Measurements from ENCODE around the gene PROM2.

The PROM2 gene

GRCh38 chr2:95311815-95312542 is 37.7 kb downstream of the PROM2 start:
- Mint-ChIP-seq H3K9me3 (no peaks in the 10 kb centered on the region), H3K4me3 (no peak overlapping the region), H3K36me3 (ENCODE audit: low read depth) (no peaks in the 10 kb centered on the region), H3K27ac (no peak overlapping the region), H3K27me3 (no peaks in the 10 kb centered on the region), H3K4me1 (ENCODE audit: low read depth) (peaks cover 9% of the 10 kb centered on the region)
- intact Hi-C loops (cut with micrococcal nuclease): no loop called here

GRCh38 chr2:95312543-95313201 is 38.4 kb downstream of the PROM2 start:
- no peak overlapping the region for H3K4me3 Mint-ChIP-seq
- intact Hi-C loops (cut with micrococcal nuclease): no loop called here
- H3K9me3 Mint-ChIP-seq: no peaks in the 10 kb centered on the region

GRCh38 chr2:95313296-95314131 is 39.3 kb downstream of the PROM2 start:
- peaks cover 9% of the 10 kb centered on the region for H3K4me1 Mint-ChIP-seq (ENCODE audit: low read depth)
- no peaks in the 10 kb centered on the region for H3K36me3 Mint-ChIP-seq (ENCODE audit: low read depth)
- H3K27ac Mint-ChIP-seq: no peak overlapping the region
- H3K9me3 Mint-ChIP-seq: no peaks in the 10 kb centered on the region
- H3K27me3 Mint-ChIP-seq: no peaks in the 10 kb centered on the region
- intact Hi-C loops (cut with micrococcal nuclease): no loop called here
- H3K4me3 Mint-ChIP-seq: no peak overlapping the region

More at GRCh38 chr2:95312543-95313201, 38.4 kb downstream of the PROM2 start:
- Mint-ChIP-seq H3K36me3 (ENCODE audit: low read depth) (no peaks in the 10 kb centered on the region), H3K27ac (no peak overlapping the region), H3K4me1 (ENCODE audit: low read depth) (peaks cover 9% of the 10 kb centered on the region), H3K27me3 (no peaks in the 10 kb centered on the region)

- Mint-ChIP-seq H3K9me3 (no peaks in the 10 kb centered on the region), H3K27ac (no peak overlapping the region), H3K36me3 (ENCODE audit: low read depth) (no peaks in the 10 kb centered on the region)
Measured at GRCh38 chr2:95314598-95314963, 40.3 kb downstream of the PROM2 start.

GRCh38 chr2:95314964-95315611 is 40.8 kb downstream of the PROM2 start:
- Mint-ChIP-seq H3K4me3 (no peak overlapping the region), H3K9me3 (no peaks in the 10 kb centered on the region), H3K4me1 (ENCODE audit: low read depth) (peaks cover 9% of the 10 kb centered on the region), H3K27ac (no peak overlapping the region), H3K27me3 (no peaks in the 10 kb centered on the region), H3K36me3 (ENCODE audit: low read depth) (no peaks in the 10 kb centered on the region)
- intact Hi-C loops (cut with micrococcal nuclease): loop anchor here (1.0 kb wide), 1 partner anchor 84 kb away; no protein-coding TSS in a partner anchor

More at GRCh38 chr2:95314598-95314963, 40.3 kb downstream of the PROM2 start:
- Mint-ChIP-seq H3K27me3 (no peaks in the 10 kb centered on the region), H3K4me3 (no peak overlapping the region), H3K4me1 (ENCODE audit: low read depth) (peaks cover 9% of the 10 kb centered on the region)
- intact Hi-C loops (cut with micrococcal nuclease): no loop called here

GRCh38 chr2:95315801-95316411 is 41.7 kb downstream of the PROM2 start:
- intact Hi-C loops (cut with micrococcal nuclease): loop anchor here (1.0 kb wide), 1 partner anchor 85 kb away; no protein-coding TSS in a partner anchor

GRCh38 chr2:95316466-95317122 is 42.3 kb downstream of the PROM2 start:
- Mint-ChIP-seq H3K4me1 (ENCODE audit: low read depth) (peaks cover 9% of the 10 kb centered on the region), H3K4me3 (no peak overlapping the region), H3K36me3 (ENCODE audit: low read depth) (no peaks in the 10 kb centered on the region), H3K27me3 (no peaks in the 10 kb centered on the region), H3K9me3 (no peaks in the 10 kb centered on the region), H3K27ac (no peak overlapping the region)
- intact Hi-C loops (cut with micrococcal nuclease): no loop called here

More at GRCh38 chr2:95315801-95316411, 41.7 kb downstream of the PROM2 start:
- Mint-ChIP-seq H3K4me1 (ENCODE audit: low read depth) (peaks cover 9% of the 10 kb centered on the region), H3K27me3 (no peaks in the 10 kb centered on the region), H3K27ac (no peak overlapping the region), H3K9me3 (no peaks in the 10 kb centered on the region), H3K36me3 (ENCODE audit: low read depth) (no peaks in the 10 kb centered on the region), H3K4me3 (no peak overlapping the region)

- Mint-ChIP-seq H3K9me3 (no peaks in the 10 kb centered on the region), H3K27ac (no peak overlapping the region), H3K27me3 (no peaks in the 10 kb centered on the region), H3K4me1 (ENCODE audit: low read depth) (peaks cover 9% of the 10 kb centered on the region), H3K36me3 (ENCODE audit: low read depth) (no peaks in the 10 kb centered on the region), H3K4me3 (no peak overlapping the region)
- intact Hi-C loops (cut with micrococcal nuclease): no loop called here
Measured at GRCh38 chr2:95317123-95317500, 42.9 kb downstream of the PROM2 start.

- no peak overlapping the region for H3K4me3 Mint-ChIP-seq
- H3K36me3 Mint-ChIP-seq (ENCODE audit: low read depth): no peaks in the 10 kb centered on the region
- H3K4me1 Mint-ChIP-seq (ENCODE audit: low read depth): peaks cover 9% of the 10 kb centered on the region
- no peak overlapping the region for H3K27ac Mint-ChIP-seq
- H3K9me3 Mint-ChIP-seq: no peaks in the 10 kb centered on the region
- intact Hi-C loops (cut with micrococcal nuclease): no loop called here
- no peaks in the 10 kb centered on the region for H3K27me3 Mint-ChIP-seq
Measured at GRCh38 chr2:95317665-95318425, 43.6 kb downstream of the PROM2 start.

- no peak overlapping the region for H3K4me3 Mint-ChIP-seq
- intact Hi-C loops (cut with micrococcal nuclease): no loop called here
- H3K27me3 Mint-ChIP-seq: no peaks in the 10 kb centered on the region
- no peaks in the 10 kb centered on the region for H3K36me3 Mint-ChIP-seq (ENCODE audit: low read depth)
- H3K4me1 Mint-ChIP-seq (ENCODE audit: low read depth): peaks cover 9% of the 10 kb centered on the region
- no peaks in the 10 kb centered on the region for H3K9me3 Mint-ChIP-seq
- H3K27ac Mint-ChIP-seq: no peak overlapping the region
Measured at GRCh38 chr2:95318431-95319220, 44.4 kb downstream of the PROM2 start.

GRCh38 chr2:95319481-95320343 is 45.5 kb downstream of the PROM2 start:
- Mint-ChIP-seq H3K4me1 (ENCODE audit: low read depth) (peaks cover 9% of the 10 kb centered on the region), H3K4me3 (no peak overlapping the region), H3K27me3 (no peaks in the 10 kb centered on the region), H3K9me3 (no peaks in the 10 kb centered on the region), H3K27ac (no peak overlapping the region), H3K36me3 (ENCODE audit: low read depth) (no peaks in the 10 kb centered on the region)
- intact Hi-C loops (cut with micrococcal nuclease): no loop called here
